DMS114 treated with DMSO at 0.1 percent for 48 hours (cell line): ENCODE measurements around the gene ATG10.
A peak's percentile ranks its signal among the peaks of the same experiment; 100 is the strongest.

Experiments used
- DNase-seq: peaks from one replicate; lab custom pipeline; 2025; ENCODE audit not compliant: unreplicated experiment; lab: John Stamatoyannopoulos, UW

The ATG10 gene

DNA sequence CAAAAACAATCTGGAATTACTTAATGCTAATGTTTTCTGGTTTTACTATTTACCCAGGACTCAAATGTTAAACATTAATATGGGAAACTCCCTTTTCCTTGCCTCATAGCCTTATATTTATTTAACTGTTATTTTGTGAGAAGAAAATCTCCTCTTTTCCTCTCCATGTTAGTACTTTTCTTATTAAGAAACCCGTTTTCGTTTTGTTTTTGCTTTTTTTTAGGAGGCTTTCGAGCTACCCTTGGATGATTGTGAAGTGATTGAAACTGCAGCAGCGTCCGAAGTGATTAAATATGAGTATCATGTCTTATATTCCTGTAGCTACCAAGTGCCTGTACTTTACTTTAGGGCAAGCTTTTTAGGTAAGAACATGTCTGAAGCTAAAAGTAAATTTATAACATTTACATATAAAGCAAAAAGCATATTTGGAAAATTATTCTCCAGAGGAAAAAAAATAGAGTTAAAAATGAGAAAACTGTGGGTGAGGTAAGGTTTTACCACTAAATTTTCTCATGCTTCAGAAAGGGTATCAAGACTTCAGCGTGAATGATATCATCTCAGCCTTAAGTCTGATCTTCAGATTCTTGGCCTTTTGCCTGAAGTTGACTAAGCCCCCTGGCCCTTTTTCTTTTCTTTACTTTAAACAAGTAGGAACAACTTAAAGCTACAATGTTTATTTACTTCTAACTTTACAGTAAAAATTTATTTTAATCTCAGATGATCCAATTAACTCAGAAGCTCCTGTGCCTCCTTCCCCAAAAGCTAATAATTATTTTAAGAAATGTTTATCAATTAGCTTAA lies 192.6 kb downstream of the ATG10 start:
- DNase-seq, result no peak

DNA sequence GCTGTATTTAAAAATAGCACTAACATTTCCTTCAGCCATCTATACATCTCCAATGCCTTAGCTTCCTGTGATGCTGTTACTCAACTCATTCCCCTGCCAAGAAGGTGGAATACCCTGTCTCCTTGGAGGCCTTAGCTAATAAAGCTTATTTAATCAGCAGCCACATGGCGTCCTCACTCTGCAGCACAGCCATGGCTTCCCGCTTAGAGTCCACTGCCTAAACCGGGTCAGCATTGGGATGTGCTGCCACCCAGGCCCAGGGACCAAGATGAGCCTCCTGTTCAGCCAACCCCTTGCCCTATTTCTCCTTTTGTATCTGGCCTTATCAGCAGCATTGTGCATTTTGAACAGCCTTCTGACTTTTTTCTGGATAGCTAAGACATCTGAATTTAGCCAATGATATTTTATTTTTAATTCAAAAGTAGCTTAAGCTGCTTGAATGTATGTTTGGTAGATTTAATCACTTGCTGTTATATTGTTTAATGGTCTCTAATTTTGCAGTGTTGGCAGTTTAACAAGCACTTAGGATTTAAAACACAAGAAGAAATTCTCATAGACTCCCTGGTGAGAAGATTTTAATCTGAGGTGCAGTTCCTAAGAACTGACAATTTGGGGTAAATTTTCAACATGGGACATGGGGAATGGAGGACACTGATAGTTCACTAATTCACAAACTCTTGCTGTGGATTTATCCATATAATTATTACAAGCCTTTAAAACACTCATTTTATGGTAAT lies 193.3 kb downstream of the ATG10 start:
- no peak for DNase-seq

GRCh38 chr5:82165740-82166530 lies 194.1 kb downstream of the ATG10 start:
- peak; percentile 38 for DNase-seq

GRCh38 chr5:82167372-82167935 lies 195.6 kb downstream of the ATG10 start:
- no peak for DNase-seq

DNA sequence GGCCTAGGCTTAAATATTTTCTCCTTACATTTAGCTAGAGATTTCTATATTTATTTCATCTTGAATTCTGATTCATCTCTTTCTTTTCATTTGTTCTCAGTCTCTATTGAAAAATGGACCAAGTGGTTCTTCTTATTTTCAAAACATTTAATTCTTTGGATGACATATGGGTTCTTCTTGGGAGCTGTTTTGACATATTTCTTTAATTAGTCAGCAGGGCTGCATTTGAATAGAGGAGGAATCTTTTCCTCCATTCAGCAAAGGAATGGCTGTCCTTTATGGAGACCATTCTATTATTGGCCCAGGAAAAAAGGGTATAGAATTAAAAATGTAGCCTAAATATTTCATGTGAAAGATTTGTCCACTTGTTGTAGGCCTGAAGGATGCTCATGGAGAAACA lies 196.5 kb downstream of the ATG10 start:
- DNase-seq, result no peak

DNA sequence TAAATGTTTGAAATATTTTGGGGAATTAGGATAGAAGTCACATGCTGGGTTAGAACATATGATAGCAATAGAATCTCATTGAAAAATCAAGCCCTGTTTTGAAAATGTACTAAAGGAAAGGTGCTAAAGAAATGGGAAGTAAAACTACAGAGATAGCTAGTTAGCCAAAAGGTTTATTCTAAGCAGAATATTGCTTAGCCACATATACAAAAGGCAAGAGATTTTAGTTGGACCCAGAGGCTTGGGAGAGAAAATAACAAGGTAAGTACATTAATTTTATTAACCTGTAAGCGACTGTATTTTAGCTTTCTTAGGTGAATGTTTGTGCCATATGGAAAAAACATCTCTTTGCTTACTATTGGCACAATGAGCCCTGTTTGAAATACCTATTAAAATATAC lies 198.1 kb downstream of the ATG10 start:
- DNase-seq, result no peak

DNA sequence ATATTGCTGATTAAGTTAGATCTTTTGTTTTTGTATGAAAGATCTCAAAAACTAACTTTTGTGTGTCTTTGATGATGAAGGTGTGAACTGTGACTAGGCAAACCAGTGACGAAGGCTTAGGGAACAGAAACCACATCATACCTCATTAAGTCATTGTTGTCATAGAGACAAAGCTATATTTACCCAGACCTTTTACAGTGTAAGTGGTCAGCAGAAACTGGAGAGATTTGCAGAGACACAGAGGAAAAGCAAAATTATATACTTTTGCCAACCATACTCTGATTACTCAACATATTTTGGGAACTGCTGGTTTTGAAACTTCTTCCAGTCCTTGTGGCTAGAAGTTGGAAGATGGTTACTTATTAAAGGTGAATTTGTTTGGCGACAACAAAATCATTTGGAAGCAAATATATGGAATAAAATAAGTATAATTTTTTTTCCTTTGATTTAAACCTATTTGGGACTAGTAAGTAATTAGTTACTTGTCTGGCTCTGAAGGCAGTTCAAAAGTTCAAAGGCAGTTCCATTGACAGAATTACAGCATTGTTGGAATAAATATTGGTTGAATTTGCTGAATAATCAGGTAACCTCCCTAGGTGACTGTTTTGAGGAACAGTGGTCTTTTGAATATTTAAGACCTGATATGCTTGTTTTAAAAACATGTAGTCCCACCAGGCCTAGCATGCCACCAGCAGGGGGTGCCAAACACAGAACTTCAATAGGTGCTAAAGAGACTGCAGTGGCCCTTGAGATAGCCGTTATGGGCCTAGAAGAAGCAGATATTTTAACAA lies 202.5 kb downstream of the ATG10 start:
- no peak for DNase-seq

GRCh38 chr5:82174919-82175219 lies 203.0 kb downstream of the ATG10 start:
- DNase-seq, result no peak

DNA sequence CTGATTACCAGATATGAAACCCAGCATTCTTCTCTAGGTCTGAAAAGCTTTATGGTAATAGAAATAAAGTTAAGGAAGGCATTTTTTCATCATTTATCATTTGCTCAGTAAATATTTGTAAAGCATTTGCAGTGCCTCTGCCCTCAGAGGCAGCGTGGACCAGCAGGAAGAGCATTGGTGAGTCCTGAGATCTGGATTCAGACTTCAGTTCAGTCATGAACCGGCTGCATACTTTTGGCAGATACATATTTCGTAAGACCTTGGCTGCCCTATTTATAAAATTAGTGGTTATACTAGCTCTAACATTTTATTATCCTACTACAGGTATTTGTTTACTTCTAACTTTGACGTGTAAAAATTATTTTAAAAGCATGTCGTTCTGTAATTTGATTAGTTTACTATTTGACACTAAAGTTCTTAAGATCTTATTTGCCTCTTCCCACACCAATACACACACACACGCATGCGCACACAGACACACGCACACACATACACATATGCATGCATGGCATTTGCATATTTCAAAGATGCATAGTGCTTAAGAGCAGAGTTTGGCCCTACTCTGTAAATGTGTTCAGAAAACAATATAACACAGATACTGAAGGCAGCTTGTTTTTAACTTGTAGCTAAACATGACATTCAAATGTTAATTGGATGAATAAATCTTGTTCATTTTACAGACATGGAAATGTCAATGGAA lies 204.4 kb downstream of the ATG10 start:
- no peak for DNase-seq

GRCh38 chr5:82178378-82178777 lies 206.6 kb downstream of the ATG10 start:
- DNase-seq, result no peak

GRCh38 chr5:82182662-82183061 lies 210.8 kb downstream of the ATG10 start:
- DNase-seq, result no peak

GRCh38 chr5:82183828-82184227 lies 212.0 kb downstream of the ATG10 start:
- no peak for DNase-seq

GRCh38 chr5:82185851-82186250 lies 214.0 kb downstream of the ATG10 start:
- no peak for DNase-seq

- DNase-seq, result no peak
Observed at GRCh38 chr5:82197550-82197949, 225.7 kb downstream of the ATG10 start.

DNA sequence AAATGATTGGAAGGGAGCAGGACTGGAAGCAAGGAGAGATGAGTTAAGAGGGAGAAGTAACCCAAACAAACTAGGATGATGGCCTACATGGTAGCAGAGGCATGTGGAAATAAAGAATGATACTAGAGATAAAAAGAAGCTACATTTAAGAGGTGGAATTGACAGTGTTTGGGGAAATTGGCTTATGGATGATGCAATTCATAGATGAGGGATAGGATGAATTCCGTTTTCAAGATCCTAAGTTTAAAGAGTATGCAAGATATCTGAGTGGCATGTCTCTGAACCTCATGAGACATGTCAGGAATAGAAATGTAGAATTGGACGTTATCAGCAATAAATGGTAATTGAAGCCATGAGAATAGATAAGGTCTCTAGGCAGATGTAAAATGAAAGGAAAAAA lies 232.7 kb downstream of the ATG10 start:
- no peak for DNase-seq

DNA sequence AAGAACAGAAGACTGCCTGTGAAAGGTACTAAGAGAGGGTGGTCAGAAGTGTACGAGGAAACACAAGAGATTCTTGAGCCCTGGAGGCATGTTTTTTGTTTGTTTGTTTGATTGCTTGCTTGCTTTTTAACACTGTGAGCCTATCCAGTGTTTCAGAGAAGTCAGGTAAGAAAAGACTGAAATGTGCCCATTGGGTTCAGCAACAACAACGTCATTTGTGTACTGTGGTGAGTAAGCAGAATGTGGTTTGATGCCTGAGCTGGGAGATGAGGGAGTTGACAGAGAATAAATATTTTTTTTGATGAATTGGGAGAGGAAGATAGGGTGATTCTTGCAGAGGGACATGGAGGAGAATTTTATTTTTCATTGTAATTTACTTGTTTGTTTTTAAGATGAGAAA lies 233.2 kb downstream of the ATG10 start:
- DNase-seq, result no peak

DNA sequence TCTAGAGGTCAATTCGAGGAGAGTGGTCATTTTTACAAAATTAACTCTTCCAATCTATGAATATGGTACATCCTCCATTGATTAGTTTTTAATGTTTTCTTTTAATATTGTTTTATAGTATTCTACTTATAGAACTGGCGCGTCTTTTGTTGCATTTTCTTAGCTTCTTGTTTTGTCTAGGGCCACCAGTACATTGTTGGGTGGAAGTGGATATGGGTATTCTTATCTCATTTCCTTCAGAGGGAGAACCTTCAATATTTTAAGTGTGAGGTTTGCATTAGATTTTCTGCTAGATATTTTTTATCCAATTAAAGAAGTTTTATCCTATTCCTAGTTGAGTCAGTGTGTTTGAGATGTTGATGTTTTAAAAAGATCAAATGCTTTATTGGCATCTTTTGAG lies 236.5 kb downstream of the ATG10 start:
- DNase-seq, result no peak

DNA sequence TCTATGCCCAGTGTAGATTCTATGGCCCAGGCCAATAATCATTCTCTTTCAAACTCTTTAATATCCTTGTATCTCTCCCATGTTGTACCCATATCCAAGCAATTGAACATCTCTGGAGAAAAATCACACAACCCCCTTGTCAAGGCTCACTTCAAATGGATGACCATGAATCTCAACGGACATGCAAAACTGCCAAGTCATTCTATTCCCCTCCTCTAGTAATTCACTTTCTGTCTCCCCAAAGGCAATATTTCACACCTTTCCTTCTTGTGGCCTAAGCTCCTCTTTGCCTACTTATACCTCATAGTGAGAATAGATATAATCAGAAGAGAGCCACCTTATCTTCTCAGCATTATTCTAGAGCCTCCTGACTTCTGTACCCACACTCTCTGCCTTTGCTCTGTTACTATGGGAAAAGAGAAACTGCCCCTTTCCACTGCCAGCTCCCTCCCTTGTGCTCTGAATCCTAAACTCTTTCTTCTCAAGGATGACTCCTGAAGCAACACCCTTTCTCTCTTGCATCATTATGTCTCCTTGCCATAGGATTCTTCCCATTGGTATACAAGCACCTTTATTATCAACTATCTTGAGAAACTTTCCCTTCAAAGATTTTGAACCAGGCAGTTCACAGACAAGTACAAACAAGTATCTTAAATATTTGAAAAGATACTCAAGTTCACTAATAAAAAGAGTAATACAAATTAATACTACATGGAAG lies 240.2 kb downstream of the ATG10 start:
- DNase-seq, result no peak

DNA sequence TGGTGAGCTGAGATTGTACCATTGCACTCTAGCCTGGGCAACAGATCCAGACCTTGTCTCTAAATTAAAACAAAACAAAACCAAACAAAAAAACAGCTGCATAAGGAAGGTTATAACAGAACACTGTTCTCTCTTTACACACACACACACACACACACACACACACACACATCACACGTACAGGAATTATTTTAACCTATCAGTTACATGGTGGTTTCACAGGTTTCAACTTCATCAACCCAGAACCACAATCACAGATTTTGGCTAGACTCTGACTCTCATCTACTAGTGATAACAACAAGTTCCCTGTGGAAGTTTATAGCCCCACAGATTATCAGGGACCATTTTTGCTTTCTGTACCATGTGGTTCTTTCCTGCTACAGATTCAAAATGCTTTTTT lies 246.1 kb downstream of the ATG10 start:
- no peak for DNase-seq
